Esophagus muscularis mucosa (tissue), 4 donors: ENCODE results near the gene SCTR. TPM values are rescaled to one million over a fixed set of nuclear protein-coding genes. Genes with fewer than 3 reads are reported as not detected.

Experiments used
- DNase-seq: peaks from one replicate; pipeline ENCODE4 v3.0.0-alpha.2; 2017; ENCODE audit errors: extremely low spot score
- H3K27ac ChIP-seq, 4 donors: fragments of 200-600 bp; sonication (generic); replicated peaks in 1 of 4; 1 replicate in 3 of 4; 2 replicates in 1 of 4; pipeline ENCODE4 v1.5.1; 2016 to 2019; ENCODE audit warnings: mild to moderate bottlenecking in 1 of 4
- H3K27me3 ChIP-seq, 4 donors: fragments of 200-600 bp; sonication (generic); one replicate each; pipeline versions ENCODE4 v1.5.1 to v1.6.0; 2016 to 2019
- H3K36me3 ChIP-seq, 4 donors: fragments of 200-600 bp; sonication (generic); one replicate each; pipeline ENCODE4 v1.5.1; 2016 to 2019
- H3K4me1 ChIP-seq, 4 donors: fragments of 200-600 bp; sonication (generic); one replicate each; pipeline ENCODE4 v1.5.1; 2016 to 2019
- H3K4me3 ChIP-seq, 4 donors: fragments of 200-600 bp; sonication (generic); 1 replicate in 2 of 4; 2 replicates in 2 of 4; pipeline ENCODE4 v1.5.1; 2016 to 2019; ENCODE audit warnings: mild to moderate bottlenecking in 4 of 4, moderate library complexity in 1 of 4
- H3K9me3 ChIP-seq, 4 donors: fragments of 200-600 bp; sonication (generic); 1 replicate in 3 of 4; 2 replicates in 1 of 4; pipeline ENCODE4 v1.5.1; 2016 to 2019
- EP300 ChIP-seq: sonication (generic); formaldehyde crosslinking; IDR thresholded peaks from one replicate; pipeline ENCODE4 v1.6.1; 2017; ENCODE audit warnings: antibody characterized with exemption
- POLR2A ChIP-seq: fragments of 450-650 bp; IDR thresholded peaks from one replicate; pipeline ENCODE4 v1.6.1; 2017; ENCODE audit warnings: antibody characterized with exemption, moderate library complexity, mild to moderate bottlenecking, low read depth
- POLR2AphosphoS5 ChIP-seq, 2 donors: sonication (generic); formaldehyde crosslinking; IDR thresholded peaks; one replicate each; pipeline ENCODE4 v1.6.1; 2017; ENCODE audit warnings: antibody characterized with exemption in 2 of 2
- WGBS: methylation state at CpG from one replicate; pipeline ENCODE4 v1.1.5; 2018; 5-methylcytosine and 5-hydroxymethylcytosine counted together
- intact Hi-C: fragments of 100-400 bp; cut with DNase I; formaldehyde crosslinking; loops from one replicate; pipeline ENCODE4 v1.15.1; 2023
- total RNA-seq, 4 donors: library from RNA; depleted of rRNA; stranded (reverse); fragments of >200 nt; gene quantifications; one replicate each; pipeline versions ENCODE4 v1.1.0 to v1.2.1, GENCODE V29; 2016
- TF ChIP-seq, protein P1 (sequence below), 3 experiments: fragments of 200-600 bp in 2 of 3; fragments of 450-650 bp in 1 of 3; sonication (generic) in 2 of 3; IDR thresholded peaks; one replicate each; pipeline ENCODE4 v1.5.1; 2017 to 2019; ENCODE audit warnings: antibody characterized with exemption in 3 of 3, mild to moderate bottlenecking in 2 of 3, moderate library complexity in 1 of 3

The SCTR gene
- total RNA-seq, 4 donors from 2014 or later = not detected

DNA sequence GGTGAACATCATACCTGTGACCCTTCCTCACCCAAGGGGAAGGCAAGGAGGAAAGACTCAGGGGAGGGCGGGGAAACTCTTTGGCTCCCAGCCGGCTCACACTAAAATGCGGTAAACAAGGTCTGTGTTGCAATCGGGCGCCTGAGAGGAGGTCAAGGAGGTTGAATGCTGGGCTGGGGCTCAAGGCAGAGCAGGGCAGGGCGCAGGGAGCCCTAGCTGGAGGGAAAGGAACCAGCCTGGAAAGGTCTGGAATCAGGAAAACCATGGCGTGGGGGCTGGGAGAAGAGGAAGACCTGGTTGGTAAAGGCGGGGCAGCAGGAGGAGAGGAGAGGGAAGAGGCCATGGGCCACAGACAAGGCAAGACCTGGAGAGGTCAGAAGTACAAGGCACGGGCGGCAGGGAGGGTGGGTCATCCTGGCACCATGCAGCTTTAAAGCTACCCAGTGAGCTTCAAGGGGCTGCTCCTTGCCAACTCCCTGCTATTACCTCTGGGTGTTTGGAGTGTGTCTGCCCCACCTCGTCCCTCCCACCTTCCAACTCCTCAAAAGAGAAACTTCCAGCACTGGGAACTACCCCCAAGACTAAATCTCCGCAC, 97.4 kb downstream of the SCTR start:
- Histone ChIP-seq H3K9me3 (no peaks in the 10 kb centered on the region), H3K27me3 (no peaks in the 10 kb centered on the region), H3K4me1 (peaks cover 8 to 23% (median 16%) of the 10 kb centered on the region in 4 donors), H3K4me3 (no peak overlapping the region), H3K27ac (no peak overlapping the region), H3K36me3 (no peaks in the 10 kb centered on the region)
- no peak for DNase-seq
- WGBS = 72% methylated on average over 12 of the region's 12 CpGs
- no peak for TF ChIP-seq POLR2AphosphoS5 (IDR thresholded peaks at IDR 0.05)
- intact Hi-C loops = no loop called here

DNA sequence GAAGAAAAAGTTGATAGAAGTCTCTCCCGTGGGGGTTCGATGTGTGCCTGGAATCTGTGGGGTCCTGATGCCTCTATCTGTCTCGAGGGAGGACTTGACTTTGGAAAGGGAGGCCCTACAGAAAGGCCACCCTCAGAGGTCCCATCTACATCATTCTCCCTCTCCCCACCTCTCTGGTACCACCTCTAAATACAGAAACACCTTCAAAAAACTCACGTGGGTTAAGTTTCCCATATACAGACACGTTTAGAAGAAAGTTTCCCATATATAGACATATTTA, 97.9 kb downstream of the SCTR start:
- Histone ChIP-seq H3K27ac (no peak overlapping the region), H3K4me3 (no peak overlapping the region), H3K27me3 (no peaks in the 10 kb centered on the region), H3K9me3 (no peaks in the 10 kb centered on the region), H3K4me1 (peaks cover 3 to 17% (median 13%) of the 10 kb centered on the region in 4 donors), H3K36me3 (no peaks in the 10 kb centered on the region)
- intact Hi-C loops = no loop called here
- TF ChIP-seq POLR2AphosphoS5 (IDR thresholded peaks at IDR 0.05) = no peak
- TF ChIP-seq, protein P1, sequence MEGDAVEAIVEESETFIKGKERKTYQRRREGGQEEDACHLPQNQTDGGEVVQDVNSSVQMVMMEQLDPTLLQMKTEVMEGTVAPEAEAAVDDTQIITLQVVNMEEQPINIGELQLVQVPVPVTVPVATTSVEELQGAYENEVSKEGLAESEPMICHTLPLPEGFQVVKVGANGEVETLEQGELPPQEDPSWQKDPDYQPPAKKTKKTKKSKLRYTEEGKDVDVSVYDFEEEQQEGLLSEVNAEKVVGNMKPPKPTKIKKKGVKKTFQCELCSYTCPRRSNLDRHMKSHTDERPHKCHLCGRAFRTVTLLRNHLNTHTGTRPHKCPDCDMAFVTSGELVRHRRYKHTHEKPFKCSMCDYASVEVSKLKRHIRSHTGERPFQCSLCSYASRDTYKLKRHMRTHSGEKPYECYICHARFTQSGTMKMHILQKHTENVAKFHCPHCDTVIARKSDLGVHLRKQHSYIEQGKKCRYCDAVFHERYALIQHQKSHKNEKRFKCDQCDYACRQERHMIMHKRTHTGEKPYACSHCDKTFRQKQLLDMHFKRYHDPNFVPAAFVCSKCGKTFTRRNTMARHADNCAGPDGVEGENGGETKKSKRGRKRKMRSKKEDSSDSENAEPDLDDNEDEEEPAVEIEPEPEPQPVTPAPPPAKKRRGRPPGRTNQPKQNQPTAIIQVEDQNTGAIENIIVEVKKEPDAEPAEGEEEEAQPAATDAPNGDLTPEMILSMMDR (IDR thresholded peaks at IDR 0.05) = no peak
- TF ChIP-seq EP300 = no peak
- TF ChIP-seq POLR2A = no peak
- no peak for DNase-seq
- 66% methylated on average over 5 of the region's 5 CpGs for WGBS

DNA sequence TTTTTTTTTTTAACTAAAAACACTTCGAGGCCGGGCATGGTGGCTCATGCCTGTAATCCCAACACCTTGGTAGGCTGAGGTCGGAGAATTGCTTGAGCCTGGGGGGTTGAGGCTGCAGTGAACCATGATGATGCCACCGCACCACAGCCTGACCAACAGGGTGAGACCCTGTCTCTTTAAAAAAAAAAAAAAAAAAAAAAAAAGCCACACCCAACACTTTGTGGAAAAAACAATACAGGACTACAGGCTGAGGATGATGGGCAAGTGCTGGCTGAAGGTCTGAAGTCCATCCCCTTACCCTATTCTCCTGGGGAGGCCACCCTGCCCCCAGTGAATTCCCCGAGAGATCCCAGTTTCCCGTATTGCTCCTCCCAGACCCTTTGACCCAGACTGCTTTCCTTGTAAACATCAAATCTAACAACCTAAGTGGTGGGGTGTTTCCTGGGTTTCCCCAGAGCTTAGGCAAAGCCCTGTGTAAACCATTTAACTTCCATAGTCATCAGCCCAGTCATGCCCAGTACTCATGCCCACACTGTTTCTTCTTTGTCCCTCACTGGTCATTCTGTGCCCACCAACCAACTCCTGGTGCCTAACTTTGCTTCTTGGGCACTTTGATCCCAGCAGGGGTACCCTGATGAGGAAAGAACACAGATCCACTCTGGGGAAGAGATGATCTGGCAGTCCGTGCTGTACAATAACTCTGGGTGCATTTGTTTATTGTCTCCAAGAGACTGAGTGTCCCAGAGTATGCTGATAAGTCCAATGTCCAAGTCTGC, 98.5 kb downstream of the SCTR start:
- Histone ChIP-seq H3K4me1 (peaks cover 0 to 13% (median 9%) of the 10 kb centered on the region in 4 donors), H3K27ac (no peak overlapping the region), H3K9me3 (no peaks in the 10 kb centered on the region), H3K36me3 (no peaks in the 10 kb centered on the region), H3K27me3 (no peaks in the 10 kb centered on the region), H3K4me3 (no peak overlapping the region)
- WGBS = 93% methylated on average over 7 of the region's 7 CpGs
- no peak for DNase-seq
- TF ChIP-seq POLR2A = no peak
- no peak for TF ChIP-seq EP300
- TF ChIP-seq POLR2AphosphoS5 (IDR thresholded peaks at IDR 0.05) = no peak
- intact Hi-C loops = no loop called here

DNA sequence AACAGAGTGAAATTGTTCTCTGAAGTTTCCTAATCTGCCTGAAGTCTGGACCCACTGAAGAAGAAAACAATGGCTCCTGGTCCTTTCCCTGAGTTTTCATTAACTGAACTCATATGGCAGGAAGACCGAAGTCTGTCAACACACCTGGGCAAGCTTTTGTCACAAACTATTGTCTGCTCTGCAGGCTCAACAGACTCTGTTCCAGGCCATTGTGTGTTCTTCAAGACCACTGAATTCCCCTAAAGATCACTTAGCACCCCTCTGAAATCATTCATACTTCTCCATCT, 99.2 kb downstream of the SCTR start:
- H3K27ac ChIP-seq = no peak overlapping the region
- H3K9me3 ChIP-seq = no peaks in the 10 kb centered on the region
- no peaks in the 10 kb centered on the region for H3K36me3 ChIP-seq
- TF ChIP-seq, protein P1 (IDR thresholded peaks at IDR 0.05) = no peak
- TF ChIP-seq POLR2A = no peak
- TF ChIP-seq EP300 = no peak
- no peak for TF ChIP-seq POLR2AphosphoS5 (IDR thresholded peaks at IDR 0.05)
- peaks cover 0 to 9% (median 9%) of the 10 kb centered on the region in 4 donors for H3K4me1 ChIP-seq
- no peak overlapping the region for H3K4me3 ChIP-seq
- intact Hi-C loops = no loop called here
- no peaks in the 10 kb centered on the region for H3K27me3 ChIP-seq
- DNase-seq = no peak
- 94% methylated on average over 1 of the region's 1 CpG for WGBS

DNA sequence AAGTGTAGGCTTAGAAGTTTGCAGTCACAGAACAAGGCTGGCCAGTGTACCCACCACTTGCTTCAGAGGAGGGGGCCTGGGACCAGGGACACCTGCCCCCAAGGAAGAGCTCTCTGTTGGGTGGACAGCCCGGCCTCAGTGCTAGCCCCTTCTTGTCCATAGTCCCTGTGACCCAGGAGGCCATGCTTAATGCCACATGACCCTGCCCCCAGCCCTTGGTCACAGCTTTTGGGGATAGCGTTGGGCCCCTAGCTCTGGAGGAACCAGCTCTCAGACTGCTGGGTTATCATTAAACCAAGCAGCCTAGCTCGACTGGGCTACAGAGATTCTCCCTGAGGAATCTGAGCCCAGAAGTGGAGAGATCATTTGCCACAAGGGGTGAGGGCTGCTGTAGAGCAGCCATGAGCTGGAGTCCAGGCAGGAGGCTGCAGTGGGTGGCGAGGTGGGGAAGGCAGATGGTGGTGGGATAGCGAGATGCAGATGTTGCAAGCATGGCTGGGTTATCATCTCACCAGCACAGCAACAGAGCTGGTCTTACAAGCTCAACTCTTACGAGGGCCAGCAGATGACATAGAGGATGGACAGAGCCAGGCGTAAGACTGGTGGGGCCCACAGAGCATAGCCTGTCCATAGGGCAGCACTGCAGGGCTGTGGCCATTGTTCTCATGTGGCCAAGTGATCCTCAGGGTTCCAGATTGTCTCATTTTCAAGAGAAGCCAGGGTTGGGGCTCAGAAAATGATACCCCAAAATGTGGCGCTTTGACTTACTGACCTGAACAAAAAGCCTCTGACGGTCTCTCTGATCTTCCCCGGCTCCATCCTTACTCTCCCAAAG, 99.8 kb downstream of the SCTR start:
- 84% methylated on average over 7 of the region's 10 CpGs for WGBS
- Histone ChIP-seq H3K4me1 (peaks cover 0 to 9% (median 7%) of the 10 kb centered on the region in 4 donors), H3K4me3 (no peak overlapping the region), H3K9me3 (no peaks in the 10 kb centered on the region), H3K27ac (no peak overlapping the region), H3K36me3 (no peaks in the 10 kb centered on the region), H3K27me3 (no peaks in the 10 kb centered on the region)
- DNase-seq = no peak
- intact Hi-C loops = no loop called here
- TF ChIP-seq POLR2AphosphoS5 (IDR thresholded peaks at IDR 0.05) (no peak), EP300 (no peak), POLR2A (no peak)
- TF ChIP-seq, protein P1 (IDR thresholded peaks at IDR 0.05) = no peak
